GM18858 (cell line): ENCODE data around the gene GFPT1.

Source experiments
- ATAC-seq: cut with Tn5 transposase; IDR thresholded peaks from one replicate; pipeline ENCODE4 v1.9.1; 2021; ENCODE audit not compliant: unreplicated experiment

Gene GFPT1

GRCh38 chr2:69296421-69296820 is 90.6 kb downstream of the GFPT1 start:
- ATAC-seq, result no peak

GRCh38 chr2:69292256-69292655 is 94.8 kb downstream of the GFPT1 start:
- ATAC-seq, result no peak

- ATAC-seq, result no peak
These were observed 95.3 kb downstream of the GFPT1 start for GRCh38 chr2:69291721-69292120.

- ATAC-seq, result no peak
These were observed 95.9 kb downstream of the GFPT1 start for GRCh38 chr2:69291004-69291650.

GRCh38 chr2:69288429-69288828 is 98.6 kb downstream of the GFPT1 start:
- no peak for ATAC-seq

GRCh38 chr2:69287544-69287943 is 99.5 kb downstream of the GFPT1 start:
- no peak for ATAC-seq

GRCh38 chr2:69285379-69285894 is 101.6 kb downstream of the GFPT1 start:
- no peak for ATAC-seq

GRCh38 chr2:69280796-69281412 is 106.1 kb downstream of the GFPT1 start:
- no peak for ATAC-seq

- ATAC-seq, result no peak
These were observed 106.9 kb downstream of the GFPT1 start for GRCh38 chr2:69279931-69280681.

GRCh38 chr2:69279211-69279610 is 107.8 kb downstream of the GFPT1 start:
- no peak for ATAC-seq

GRCh38 chr2:69278366-69278765 is 108.7 kb downstream of the GFPT1 start:
- ATAC-seq, result no peak

GRCh38 chr2:69275490-69275889 is 111.5 kb downstream of the GFPT1 start:
- ATAC-seq, result no peak

GRCh38 chr2:69272803-69273471 is 114.1 kb downstream of the GFPT1 start:
- no peak for ATAC-seq

GRCh38 chr2:69271831-69272257 is 115.2 kb downstream of the GFPT1 start:
- ATAC-seq, result no peak
